Measurements from ENCODE around the gene KCNMB2.
"Not testable (repeated sequence)": the region's sequence is repeated elsewhere in the genome, so short reads cannot be mapped to it uniquely, and the experiment has no call there.

DNA sequence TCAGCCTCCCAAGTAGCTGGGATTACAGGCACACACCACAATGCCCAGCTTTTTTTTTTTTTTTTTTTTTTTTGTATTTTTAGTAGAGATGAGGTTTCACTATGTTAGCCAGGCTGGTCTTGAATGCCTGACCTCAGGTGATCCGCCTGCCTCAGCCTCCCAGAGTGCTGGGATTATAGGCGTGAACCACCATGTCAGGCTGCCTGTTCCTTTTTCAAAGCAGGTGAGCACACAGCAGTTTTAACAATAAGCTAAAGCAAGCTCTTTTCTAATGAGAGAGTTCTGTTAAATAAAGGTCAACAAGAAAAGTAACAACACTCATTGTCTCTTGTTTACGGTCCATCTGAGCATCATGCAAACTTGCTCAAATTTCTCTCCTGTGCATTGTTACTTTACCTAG is 13.2 kb downstream of the KCNMB2 start:
- TF ChIP-seq, protein P1, sequence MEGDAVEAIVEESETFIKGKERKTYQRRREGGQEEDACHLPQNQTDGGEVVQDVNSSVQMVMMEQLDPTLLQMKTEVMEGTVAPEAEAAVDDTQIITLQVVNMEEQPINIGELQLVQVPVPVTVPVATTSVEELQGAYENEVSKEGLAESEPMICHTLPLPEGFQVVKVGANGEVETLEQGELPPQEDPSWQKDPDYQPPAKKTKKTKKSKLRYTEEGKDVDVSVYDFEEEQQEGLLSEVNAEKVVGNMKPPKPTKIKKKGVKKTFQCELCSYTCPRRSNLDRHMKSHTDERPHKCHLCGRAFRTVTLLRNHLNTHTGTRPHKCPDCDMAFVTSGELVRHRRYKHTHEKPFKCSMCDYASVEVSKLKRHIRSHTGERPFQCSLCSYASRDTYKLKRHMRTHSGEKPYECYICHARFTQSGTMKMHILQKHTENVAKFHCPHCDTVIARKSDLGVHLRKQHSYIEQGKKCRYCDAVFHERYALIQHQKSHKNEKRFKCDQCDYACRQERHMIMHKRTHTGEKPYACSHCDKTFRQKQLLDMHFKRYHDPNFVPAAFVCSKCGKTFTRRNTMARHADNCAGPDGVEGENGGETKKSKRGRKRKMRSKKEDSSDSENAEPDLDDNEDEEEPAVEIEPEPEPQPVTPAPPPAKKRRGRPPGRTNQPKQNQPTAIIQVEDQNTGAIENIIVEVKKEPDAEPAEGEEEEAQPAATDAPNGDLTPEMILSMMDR (IDR thresholded peaks at IDR 0.05) = not testable (repeated sequence)
- not testable (repeated sequence) for TF ChIP-seq EP300, POLR2A, POLR2AphosphoS5 (IDR thresholded peaks at IDR 0.05)

Data from stomach (tissue), 4 donors.